Heart left ventricle (tissue), 16 donors: ENCODE results near the gene KRTAP5-8. TPM values are rescaled to one million over a fixed set of nuclear protein-coding genes. Genes with fewer than 3 reads are reported as not detected.
A peak's percentile ranks its signal among the peaks of the same experiment; 100 is the strongest.
"Not testable (repeated sequence)": the region's sequence is repeated elsewhere in the genome, so short reads cannot be mapped to it uniquely, and the experiment has no call there.

Experiments used
- ATAC-seq, 4 donors: fragments of 200-7000 bp; cut with Tn5 transposase; one replicate each; pipeline ENCODE4 v1.9.1; 2020 to 2022; ENCODE audit warnings: moderate library complexity in 4 of 4, mild to moderate bottlenecking in 3 of 4, moderate number of reproducible peaks in 1 of 4
- DNase-seq, 5 donors: peaks; one replicate each; pipeline ENCODE4 v3.0.0-alpha.2; 2020
- H3K27ac ChIP-seq, 12 donors: fragments of 200-600 bp; sonication (generic) in 4 of 12; one replicate each; pipeline versions ENCODE4 v1.5.0 to v1.8.0; 2016 to 2022; ENCODE audit warnings: mild to moderate bottlenecking in 2 of 12
- H3K27me3 ChIP-seq, 9 donors: fragments of 200-600 bp; sonication (generic) in 2 of 9; one replicate each; pipeline versions ENCODE4 v1.5.1 to v1.8.0; 2016 to 2022; ENCODE audit warnings: mild to moderate bottlenecking in 3 of 9
- H3K36me3 ChIP-seq, 9 donors: fragments of 200-600 bp; sonication (generic) in 2 of 9; one replicate each; pipeline versions ENCODE4 v1.5.0 to v1.8.0; 2018 to 2022; ENCODE audit warnings: mild to moderate bottlenecking in 2 of 9
- H3K4me1 ChIP-seq, 12 donors: fragments of 200-600 bp; sonication (generic) in 4 of 12; one replicate each; pipeline versions ENCODE4 v1.5.0 to v1.8.0; 2016 to 2022; ENCODE audit warnings: mild to moderate bottlenecking in 3 of 12
- H3K4me3 ChIP-seq, 12 donors: fragments of 200-600 bp; sonication (generic) in 4 of 12; one replicate each; pipeline versions ENCODE4 v1.5.0 to v1.8.0; 2017 to 2022; ENCODE audit warnings: mild to moderate bottlenecking in 9 of 12, moderate library complexity in 4 of 12
- H3K9me3 ChIP-seq, 12 donors: fragments of 200-600 bp; sonication (generic) in 4 of 12; one replicate each; pipeline versions ENCODE4 v1.5.0 to v1.8.0; 2016 to 2022; ENCODE audit warnings: mild to moderate bottlenecking in 1 of 12
- CTCF ChIP-seq, 12 donors: fragments of 200-600 bp; sonication (generic) in 4 of 12; IDR thresholded peaks; one replicate each; pipeline versions ENCODE4 v1.5.0 to v1.8.0; 2018 to 2022; ENCODE audit warnings: antibody characterized with exemption in 12 of 12, mild to moderate bottlenecking in 5 of 12
- POLR2A ChIP-seq, 2 donors: fragments of 450-650 bp; IDR thresholded peaks; one replicate each; pipeline ENCODE4 v1.6.1; 2017; ENCODE audit warnings: antibody characterized with exemption in 2 of 2, mild to moderate bottlenecking in 2 of 2, moderate library complexity in 2 of 2
- WGBS, 4 donors: extraction: QIAGEN DNeasy Blood & Tissue Kit in 2 of 4; methylation state at CpG; one replicate each; pipeline versions ENCODE4 v1.1.5 to v1.1.7; 2013 to 2018; 5-methylcytosine and 5-hydroxymethylcytosine counted together
- intact Hi-C, 10 donors: fragments of 100-400 bp; cut with DNase I; formaldehyde crosslinking; loops; one replicate each; pipeline versions ENCODE4 v1.11.1 to v1.14.2; 2022
- polyA plus RNA-seq, 2 donors: library from polyadenylated mRNA; stranded (reverse); fragments of 200-250 nt; gene quantifications; one replicate each; pipeline ENCODE4 v1.2.3, GENCODE V29; 2013
- total RNA-seq, 9 donors: library from RNA; depleted of rRNA in 2 of 9; stranded (reverse); fragments of >200 nt in 2 of 9; fragmentation: NEBNext Ultra II Directional in 3 of 9; extraction: Animal tissue kit (Norgen Biotek cat#: 25700) in 3 of 9; gene quantifications; one replicate each; pipeline versions ENCODE4 v1.1.0 to v1.2.4, GENCODE V29; 2016 to 2023
- donor health status: ischemic (EF 13 %, LVEDD 7.1; RV severe dilation, severe dysfunction).
- donor health status: healthy with polysubstance abuse.
- donor health status: DM: no; HTN: yes; CAD: no.
- donor health status: DM: no; HTN: no; CAD: no.
- donor health status: ischemic (EF 25% LVEDD 6.9; RV normal size, moderate dysfunction).
- donor health status: ischemic (EF 25% LVEDD 5.7; RV mildly dilated, moderate dysfunction).
- donor health status: healthy.
- donor health status: DM: yes; HTN: yes; CAD: no.
- donor health status: ischemic (EF 35%, LVEDD 5.7; RV mildly dilated, moderate dysfunction).
- donor health status: nonischemic (EF 11% LVEDD 7.7; RV severe dilation, severe dysfunction).
- donor health status: DM: yes; HTN: yes; CAD: no.
- donor health status: PGD.
- donor health status: ischemic (EF 29% LVEDD 5.4; RV normal size, mild dysfunction).
- donor health status: nonischemic (EF 23%, LVEDD 6.1; RV moderate dilation, normal function).

The KRTAP5-8 gene
- total and polyA plus RNA-seq, 11 donors = 0.19 TPM; not detected in 10

DNA sequence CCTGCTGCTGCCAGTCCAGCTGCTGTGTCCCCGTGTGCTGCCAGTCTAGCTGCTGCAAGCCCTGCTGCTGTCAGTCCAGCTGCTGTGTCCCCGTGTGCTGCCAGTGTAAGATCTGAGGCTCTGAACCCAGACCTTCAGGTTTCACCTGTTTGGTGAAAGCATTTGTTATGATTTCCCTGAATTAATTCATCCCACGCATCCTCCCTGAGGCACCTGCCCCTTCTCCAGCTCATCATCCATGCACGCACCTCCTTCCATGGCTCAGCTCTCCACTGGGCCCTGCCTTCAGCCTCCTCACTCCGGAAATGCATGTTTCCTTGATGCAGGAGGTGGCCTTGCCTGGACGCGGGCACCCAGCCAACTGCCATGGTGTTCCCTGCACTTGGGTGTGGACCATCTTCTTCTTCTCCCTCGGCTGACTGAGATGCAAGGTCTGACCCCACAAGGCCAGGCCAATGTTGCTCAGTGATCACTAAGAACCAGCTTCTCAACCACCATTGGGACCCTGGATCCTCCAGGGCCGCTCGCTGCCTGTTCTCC lies 28.3 kb downstream of the KRTAP5-8 start:
- TF ChIP-seq POLR2A (IDR thresholded peaks at IDR 0.05) (no peak), CTCF (IDR thresholded peaks at IDR 0.05) (no peak)
- DNase-seq = no peak
- Histone ChIP-seq H3K9me3 (peaks cover 0 to 2% (median 0%) of the 10 kb centered on the region in 12 donors), H3K27ac (no peak overlapping the region), H3K4me3 (no peak overlapping the region), H3K4me1 (no peaks in the 10 kb centered on the region), H3K36me3 (no peaks in the 10 kb centered on the region), H3K27me3 (peaks cover 0 to 37% (median 8%) of the 10 kb centered on the region in 9 donors)
- 62 to 72% (median 68%) methylated on average over 9 to 10 of the region's 10 CpGs for WGBS, 4 donors
- intact Hi-C loops = loop anchor here in 1 of 10 donors (10.0 kb wide), 1 partner anchor 61 kb away; no protein-coding TSS in a partner anchor
- ATAC-seq = no peak

DNA sequence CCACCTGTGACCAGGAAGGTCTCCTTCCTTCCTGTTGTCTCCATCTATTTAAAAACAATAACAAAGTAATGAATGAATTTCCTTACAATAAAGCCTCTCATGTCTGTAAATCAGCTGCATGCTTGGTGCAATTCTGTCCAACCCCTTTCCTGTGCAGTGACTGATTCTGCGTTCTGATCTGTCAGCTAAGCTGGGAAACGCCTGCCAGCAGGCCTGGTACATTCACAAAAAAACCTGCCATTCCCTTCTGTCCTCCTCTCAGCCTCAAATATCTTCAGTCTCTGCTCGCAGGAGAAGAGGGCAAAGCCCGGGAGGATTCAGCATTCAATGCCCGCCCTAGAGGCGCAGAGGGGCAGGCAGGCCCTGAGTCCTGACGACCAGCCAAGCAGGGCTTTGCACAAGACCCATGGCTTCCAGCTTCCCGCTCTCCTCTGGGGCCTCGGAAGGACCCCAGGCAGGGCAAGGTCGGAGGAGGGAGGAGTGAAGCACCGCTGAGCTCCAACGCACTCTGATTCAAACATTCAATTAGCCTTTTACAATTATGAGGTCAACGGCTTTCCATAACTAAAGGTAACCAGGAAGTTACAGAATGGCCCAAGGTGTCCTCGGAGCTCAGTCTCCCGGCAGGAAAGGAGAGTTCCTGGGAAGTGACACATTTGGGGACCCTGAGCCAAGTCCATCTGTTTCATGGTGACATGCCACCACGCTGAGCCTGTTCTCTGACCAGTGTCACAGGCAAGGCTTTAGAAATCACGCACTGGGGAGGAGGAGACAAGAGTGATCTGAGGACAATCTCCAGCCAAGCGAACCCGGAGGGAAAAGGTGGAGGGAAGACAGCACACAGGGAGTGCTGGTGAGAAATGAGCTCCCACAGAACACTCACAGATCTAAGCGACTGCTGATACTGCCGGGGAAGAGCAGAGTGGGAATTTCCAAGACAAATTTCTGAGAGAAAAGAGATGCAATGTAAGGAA lies 29.1 kb downstream of the KRTAP5-8 start:
- ATAC-seq = peak in 1 of 4 donors; percentile 14
- H3K4me1 ChIP-seq, H3K4me3 ChIP-seq, H3K36me3 ChIP-seq, H3K9me3 ChIP-seq, H3K27ac ChIP-seq, DNase-seq: not testable (repeated sequence)
- peaks cover 0 to 39% (median 8%) of the 10 kb centered on the region in 9 donors for H3K27me3 ChIP-seq
- intact Hi-C loops = loop anchor here in 1 of 10 donors (10.0 kb wide), 1 partner anchor 62 kb away; no protein-coding TSS in a partner anchor
- 43 to 60% (median 52%) methylated on average over 16 to 21 of the region's 21 CpGs for WGBS, 4 donors

- not testable (repeated sequence) for DNase-seq, H3K4me1 ChIP-seq, ATAC-seq, H3K36me3 ChIP-seq, H3K27ac ChIP-seq, H3K9me3 ChIP-seq, H3K4me3 ChIP-seq
- intact Hi-C loops = loop anchor here in 1 of 10 donors (10.0 kb wide), 1 partner anchor 63 kb away; no protein-coding TSS in a partner anchor
- 41 to 79% (median 69%) methylated on average over 7 to 8 of the region's 8 CpGs for WGBS, 4 donors
- H3K27me3 ChIP-seq = peaks cover 0 to 44% (median 8%) of the 10 kb centered on the region in 9 donors
Measured at GRCh38 chr11:71567633-71568032, 29.8 kb downstream of the KRTAP5-8 start.

DNA sequence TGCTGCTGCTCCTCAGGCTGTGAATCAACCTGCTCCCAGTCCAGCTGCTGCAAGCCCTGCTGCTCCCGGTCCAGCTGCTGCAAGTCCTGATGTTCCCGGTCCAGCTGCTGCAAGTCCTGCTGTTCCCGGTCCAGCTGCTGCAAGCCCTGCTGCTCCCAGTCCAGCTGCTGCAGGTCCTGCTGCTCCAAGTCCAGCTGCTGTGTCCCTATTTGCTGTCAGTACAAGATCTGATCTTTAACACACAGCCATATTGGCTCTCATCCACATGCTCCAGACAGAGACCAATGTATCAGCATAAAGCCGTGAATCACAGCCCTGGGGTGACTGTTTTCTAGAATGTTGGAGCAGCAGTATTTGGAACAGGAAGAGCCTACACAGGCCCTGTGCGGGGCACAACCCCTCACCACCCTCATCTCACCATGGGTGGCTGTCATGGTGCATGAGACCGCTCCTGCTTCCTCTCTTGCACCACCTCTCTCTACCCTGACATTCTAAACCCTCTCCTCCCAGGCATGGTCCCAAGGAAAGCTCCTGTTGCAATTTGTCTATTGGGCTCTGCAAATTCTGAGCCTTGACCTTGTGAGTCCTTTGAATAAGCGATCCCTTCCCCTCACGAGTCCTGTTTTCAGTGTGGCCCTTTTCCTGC lies 31.0 kb downstream of the KRTAP5-8 start:
- H3K4me3 ChIP-seq = no peak overlapping the region
- no peak overlapping the region for H3K27ac ChIP-seq
- no peaks in the 10 kb centered on the region for H3K4me1 ChIP-seq
- H3K36me3 ChIP-seq = no peaks in the 10 kb centered on the region
- 45 to 69% (median 58%) methylated on average over 8 of the region's 8 CpGs for WGBS, 4 donors
- TF ChIP-seq CTCF (IDR thresholded peaks at IDR 0.05) = no peak
- TF ChIP-seq POLR2A (IDR thresholded peaks at IDR 0.05) = no peak
- peaks cover 0 to 42% (median 5%) of the 10 kb centered on the region in 9 donors for H3K27me3 ChIP-seq
- intact Hi-C loops = loop anchor here in 1 of 10 donors (10.0 kb wide), 1 partner anchor 64 kb away; no protein-coding TSS in a partner anchor
- no peak for DNase-seq
- no peaks in the 10 kb centered on the region for H3K9me3 ChIP-seq
- peak in 2 of 4 donors; percentile 26 to 27 for ATAC-seq

- intact Hi-C loops, H3K36me3 ChIP-seq, H3K27ac ChIP-seq, ATAC-seq, H3K4me1 ChIP-seq, DNase-seq, H3K9me3 ChIP-seq, H3K4me3 ChIP-seq: not testable (repeated sequence)
- 81 to 87% (median 85%) methylated on average over 34 to 37 of the region's 39 CpGs for WGBS, 4 donors
- peaks cover 0 to 40% (median 0%) of the 10 kb centered on the region in 9 donors for H3K27me3 ChIP-seq
Measured at GRCh38 chr11:71571101-71571850, 33.5 kb downstream of the KRTAP5-8 start.
